HG03045 (cell line): ENCODE results near the gene EGLN1.

Experiments used
- ATAC-seq: cut with Tn5 transposase; IDR thresholded peaks from one replicate; pipeline ENCODE4 v1.9.1; 2021; ENCODE audit warnings: mild to moderate bottlenecking, moderate library complexity; ENCODE audit not compliant: unreplicated experiment

The EGLN1 gene

GRCh38 chr1:231334952-231335351 is 87.1 kb downstream of the EGLN1 start:
- ATAC-seq, result no peak

DNA sequence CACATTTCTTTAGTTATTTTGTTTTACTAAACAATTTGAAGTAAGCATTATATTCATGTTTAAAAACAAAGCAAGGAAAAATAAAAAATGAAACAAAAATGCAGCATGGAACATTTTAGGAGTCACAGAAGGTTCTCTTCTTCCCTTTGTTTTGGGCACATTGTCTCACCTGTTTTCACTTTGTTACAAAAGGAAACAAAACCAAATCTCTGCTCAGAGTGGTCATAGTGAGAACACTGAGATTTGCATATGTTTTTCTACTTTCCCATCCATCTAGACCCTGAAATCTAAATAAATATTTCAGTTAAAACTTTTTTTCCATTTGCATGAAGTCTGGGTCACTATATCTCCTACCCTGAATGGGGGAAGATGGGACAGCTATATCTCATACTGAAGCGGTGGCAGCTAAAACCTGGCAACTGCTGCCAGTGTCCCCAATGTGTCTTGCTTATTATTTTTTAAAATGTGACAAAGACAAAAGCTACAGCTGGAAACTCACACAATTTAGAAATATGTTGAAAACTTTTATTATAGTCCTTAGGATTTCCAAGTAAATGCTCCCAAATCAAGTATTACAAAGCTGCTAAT is 87.9 kb downstream of the EGLN1 start:
- ATAC-seq, result no peak

DNA sequence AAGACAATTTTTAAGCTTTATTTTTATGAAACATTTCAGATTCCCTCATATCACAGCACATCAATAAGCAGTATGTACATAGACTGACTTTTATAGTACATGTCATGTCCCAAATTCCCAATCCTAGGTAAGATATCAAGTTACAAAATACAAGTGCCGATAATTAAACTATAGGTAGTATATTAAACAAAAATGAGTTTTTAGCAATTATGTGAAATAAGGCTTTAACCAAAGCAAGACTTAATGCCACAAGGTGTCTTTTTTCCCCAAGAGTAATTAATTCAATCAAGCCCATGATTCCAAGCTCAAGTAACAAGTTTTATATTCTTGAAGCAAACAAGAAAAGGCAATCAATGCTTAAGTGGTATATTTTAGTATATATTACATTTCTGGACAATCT is 89.3 kb downstream of the EGLN1 start:
- no peak for ATAC-seq

DNA sequence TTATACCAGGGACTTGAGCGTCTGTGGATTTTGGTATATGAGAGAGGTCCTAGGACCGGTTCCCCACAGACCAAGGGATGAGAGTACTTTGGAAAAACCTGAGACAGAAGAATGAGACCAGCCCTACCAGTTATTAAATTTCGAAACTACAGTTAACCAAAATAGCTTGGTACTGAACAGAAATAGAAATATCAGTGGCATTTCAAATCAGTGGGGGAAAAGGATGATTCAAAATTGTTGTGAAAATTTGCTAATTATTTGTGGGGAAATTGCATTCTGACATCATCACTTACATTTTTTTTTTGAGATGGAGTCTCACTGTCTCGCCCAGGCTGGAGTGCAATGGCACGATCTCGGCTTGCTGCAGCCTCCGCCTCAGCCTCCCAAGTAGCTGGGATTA is 92.6 kb downstream of the EGLN1 start:
- no peak for ATAC-seq

GRCh38 chr1:231327617-231328016 is 94.5 kb downstream of the EGLN1 start:
- no peak for ATAC-seq

- no peak for ATAC-seq
Observed at GRCh38 chr1:231326248-231326647, 95.8 kb downstream of the EGLN1 start.

DNA sequence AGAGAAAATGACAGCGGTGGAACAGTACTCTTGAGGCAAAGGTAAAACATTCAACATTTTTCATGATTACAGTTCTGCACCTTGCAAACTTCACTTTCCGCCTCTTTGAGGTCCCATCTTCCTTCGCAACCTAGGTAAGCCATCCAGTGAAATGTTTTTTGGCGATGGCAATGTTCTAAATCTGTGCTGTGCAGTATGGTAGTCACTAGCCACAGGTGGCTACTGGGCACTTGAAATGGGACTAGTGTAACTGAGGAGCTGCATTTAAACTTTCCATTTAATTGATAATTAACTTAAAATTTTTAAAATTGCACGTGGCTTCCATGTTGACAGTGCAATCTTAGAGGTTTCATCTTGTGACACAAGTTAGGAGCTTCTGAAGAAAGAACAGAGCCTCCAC is 97.4 kb downstream of the EGLN1 start:
- ATAC-seq, result no peak

DNA sequence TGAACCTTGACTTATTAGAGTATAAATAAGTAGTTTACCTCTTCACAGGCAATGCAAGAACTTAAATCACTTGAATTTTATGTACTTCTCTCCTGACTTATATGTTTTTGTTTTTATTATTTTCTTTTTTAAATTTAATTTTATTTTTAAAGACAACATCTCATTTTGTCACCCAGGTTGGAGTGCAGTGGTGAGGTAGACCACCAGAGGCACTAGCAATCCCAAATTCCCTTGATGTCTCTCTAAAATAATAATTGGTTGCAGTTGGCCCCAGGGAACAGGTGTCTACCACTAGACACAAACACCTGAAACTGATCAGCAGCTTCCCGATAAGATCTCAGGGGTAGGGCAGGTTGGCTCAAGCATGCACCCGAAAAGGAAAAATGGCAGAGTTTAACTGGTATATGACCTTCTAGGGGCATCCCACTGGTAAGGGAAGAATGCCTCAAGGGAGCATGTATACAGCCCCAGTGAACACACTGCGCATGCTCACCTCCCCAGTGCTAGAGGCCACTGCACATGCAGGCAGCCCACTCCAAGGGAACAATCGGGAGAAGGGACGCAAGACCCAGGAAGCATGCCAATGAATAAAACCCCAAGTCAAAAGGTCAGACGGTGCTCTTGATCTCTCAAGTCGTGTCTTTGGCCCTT is 99.1 kb downstream of the EGLN1 start:
- ATAC-seq, result no peak

DNA sequence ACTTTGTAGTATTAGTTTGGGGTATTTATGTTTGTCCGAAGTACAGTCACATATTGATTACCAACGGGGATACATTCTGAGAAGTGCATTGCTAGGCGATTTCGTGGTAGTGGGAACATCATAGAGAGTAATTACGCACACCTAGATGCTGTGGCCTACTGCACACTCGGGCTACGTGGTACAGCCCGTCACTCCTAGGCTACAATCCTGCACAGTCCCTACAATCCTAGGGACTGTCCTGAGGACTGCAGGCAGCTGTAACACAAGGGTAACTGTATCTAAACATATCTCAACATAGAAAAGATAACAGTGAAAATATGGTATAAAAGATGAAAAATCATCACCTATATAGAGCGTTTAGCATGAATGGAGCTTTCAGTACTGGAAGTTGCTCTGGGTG is 103.0 kb downstream of the EGLN1 start:
- ATAC-seq, result no peak

- ATAC-seq, result no peak
Observed at GRCh38 chr1:231318568-231318967, 103.5 kb downstream of the EGLN1 start.

- ATAC-seq, result no peak
Observed at GRCh38 chr1:231318015-231318355, 104.1 kb downstream of the EGLN1 start.

DNA sequence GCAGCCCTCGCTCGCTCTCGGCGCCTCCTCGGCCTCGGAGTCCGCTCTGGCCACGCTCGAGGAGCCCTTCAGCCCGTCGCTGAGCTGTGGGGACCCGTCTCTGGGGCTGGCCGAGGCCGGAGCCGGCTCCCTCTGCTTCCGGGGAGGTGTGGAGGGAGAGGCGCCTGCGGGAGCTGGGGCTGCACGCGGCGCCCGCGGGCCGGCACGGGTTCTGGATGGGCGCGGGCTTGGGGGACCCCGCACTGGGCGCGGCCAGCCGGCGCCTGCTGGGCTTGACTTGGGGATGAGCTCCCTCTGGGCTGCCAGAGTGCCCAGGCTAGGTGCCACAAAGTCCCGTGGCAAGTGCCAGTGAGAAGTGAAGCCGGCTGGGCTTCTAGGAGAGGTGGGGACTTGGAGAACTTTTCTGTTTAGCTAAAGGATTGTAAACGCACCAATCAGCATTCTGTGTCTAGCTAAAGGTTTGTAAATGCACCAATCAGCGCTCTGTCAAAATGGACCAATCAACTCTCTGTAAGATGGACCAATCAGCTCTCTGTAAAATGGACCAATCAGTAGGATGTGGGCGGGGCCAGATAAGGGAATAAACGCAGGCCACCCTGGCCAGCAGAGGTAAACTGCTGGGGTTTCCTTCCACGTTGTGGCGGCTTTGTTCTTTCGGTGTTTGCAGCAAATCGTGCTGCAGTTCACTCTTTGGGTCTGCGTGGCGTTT is 104.6 kb downstream of the EGLN1 start:
- no peak for ATAC-seq

DNA sequence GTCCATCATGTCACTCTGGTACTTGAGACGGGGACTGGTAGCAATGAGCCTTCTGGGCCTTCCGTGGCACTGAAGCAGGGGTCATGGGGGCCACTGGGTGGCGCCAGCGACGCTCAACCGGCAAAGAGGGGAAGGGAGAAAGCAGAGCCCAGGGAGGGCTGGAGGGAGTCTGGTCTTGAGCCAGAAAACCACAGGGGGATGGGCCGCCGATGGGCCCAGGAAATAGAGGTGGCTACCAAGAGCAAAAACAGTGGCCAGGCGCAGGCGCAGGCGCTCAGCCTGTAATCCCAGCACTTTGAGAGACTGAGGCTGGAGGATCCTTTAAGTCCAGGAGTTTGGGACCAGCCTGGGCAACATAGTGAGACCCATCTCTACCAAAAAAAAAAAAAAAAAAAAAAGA is 106.2 kb downstream of the EGLN1 start:
- ATAC-seq, result no peak
